ENCODE data around the gene CTSS. TPM values are rescaled to one million over a fixed set of nuclear protein-coding genes. Genes with fewer than 3 reads are reported as not detected.
"Not testable (repeated sequence)": the region's sequence is repeated elsewhere in the genome, so short reads cannot be mapped to it uniquely, and the experiment has no call there.

The CTSS gene
- polyA plus RNA-seq (ENCODE audit: insufficient read length in 10 of 10): 10 to 100 TPM in 9 of 10 donors, 1 to 10 TPM in 1; 9.6 to 24.1 (median 15.0) TPM
- long read RNA-seq, donor 1, full-length matches to known transcripts: 1 of 1 reads
- long read RNA-seq, donor 1, partial matches to known transcripts: 0 of 1 reads
- long read RNA-seq, donor 1, other reads (novel, unspliced or antisense): 0 of 1 reads
- long read RNA-seq, donor 2, full-length matches to known transcripts: 4 of 4 reads
- long read RNA-seq, donor 2, partial matches to known transcripts: 0 of 4 reads
- long read RNA-seq, donor 2, other reads (novel, unspliced or antisense): 0 of 4 reads
- long read RNA-seq, donor 3: 0 reads
- long read RNA-seq, donor 4, full-length matches to known transcripts: 1 of 1 reads
- long read RNA-seq, donor 4, partial matches to known transcripts: 0 of 1 reads
- long read RNA-seq, donor 4, other reads (novel, unspliced or antisense): 0 of 1 reads
- long read RNA-seq, donor 5, full-length matches to known transcripts: 5 of 5 reads
- long read RNA-seq, donor 5, partial matches to known transcripts: 0 of 5 reads
- long read RNA-seq, donor 5, other reads (novel, unspliced or antisense): 0 of 5 reads
- long read RNA-seq, donor 6, full-length matches to known transcripts: 5 of 5 reads
- long read RNA-seq, donor 6, partial matches to known transcripts: 0 of 5 reads
- long read RNA-seq, donor 6, other reads (novel, unspliced or antisense): 0 of 5 reads
- long read RNA-seq, donor 7, partial matches to known transcripts: 9 of 9 reads
- long read RNA-seq, donor 7, other reads (novel, unspliced or antisense): 0 of 9 reads
- long read RNA-seq, donor 8, full-length matches to known transcripts: 2 of 2 reads
- long read RNA-seq, donor 8, partial matches to known transcripts: 0 of 2 reads
- long read RNA-seq, donor 8, other reads (novel, unspliced or antisense): 0 of 2 reads
- long read RNA-seq, donor 9: 0 reads

GRCh38 chr1:150765296-150765976 is at the start of gene CTSS:
Gene CTSS, minus strand, starts transcription at chr1:150765778. Its CDS starts 1,015 bp downstream, at chr1:150764763.
- DNase-seq: peak; percentile 11 to 66 (median 27)

- peak; percentile 30 to 75 (median 56) for DNase-seq
Measured at GRCh38 chr1:150813028-150813707, 47.6 kb upstream of the CTSS start.

- no peak for DNase-seq
Measured at GRCh38 chr1:150810958-150811659, 45.5 kb upstream of the CTSS start.

GRCh38 chr1:150809651-150810050 is 44.1 kb upstream of the CTSS start:
- peak in 2 of 3 donors; percentile 12 to 47 for DNase-seq

- DNase-seq: peak in 2 of 3 donors; percentile 37 to 52
Measured at GRCh38 chr1:150808846-150809245, 43.3 kb upstream of the CTSS start.

GRCh38 chr1:150808121-150808520 is 42.5 kb upstream of the CTSS start, which contains the start of gene CTSK:
Gene CTSK, minus strand, starts transcription at chr1:150808260. Its CDS starts 1,455 bp downstream, at chr1:150806805.
- DNase-seq: peak; percentile 43 to 88 (median 63)

GRCh38 chr1:150807249-150808023 is 41.9 kb upstream of the CTSS start:
- DNase-seq: peak; percentile 25 to 77 (median 42)

GRCh38 chr1:150805899-150806298 is 40.3 kb upstream of the CTSS start:
- no peak for DNase-seq

GRCh38 chr1:150804671-150805070 is 39.1 kb upstream of the CTSS start:
- no peak for DNase-seq

GRCh38 chr1:150799089-150799488 is 33.5 kb upstream of the CTSS start:
- no peak for DNase-seq

- DNase-seq: peak in 1 of 3 donors; percentile 37
Measured at GRCh38 chr1:150798525-150798924, 32.9 kb upstream of the CTSS start.

GRCh38 chr1:150796374-150796773 is 30.8 kb upstream of the CTSS start:
- no peak for DNase-seq

GRCh38 chr1:150793778-150794177 is 28.2 kb upstream of the CTSS start:
- not testable (repeated sequence) for DNase-seq

- no peak for DNase-seq
Measured at GRCh38 chr1:150793221-150793620, 27.6 kb upstream of the CTSS start.

- peak in 1 of 3 donors; percentile 16 for DNase-seq
Measured at GRCh38 chr1:150791585-150791984, 26.0 kb upstream of the CTSS start.

- peak in 1 of 3 donors; percentile 28 for DNase-seq
Measured at GRCh38 chr1:150789396-150789795, 23.8 kb upstream of the CTSS start.

GRCh38 chr1:150788946-150789345 is 23.4 kb upstream of the CTSS start:
- DNase-seq: no peak

GRCh38 chr1:150787455-150787854 is 21.9 kb upstream of the CTSS start:
- no peak for DNase-seq

GRCh38 chr1:150780510-150780909 is 14.9 kb upstream of the CTSS start:
- no peak for DNase-seq

GRCh38 chr1:150778409-150778808 is 12.8 kb upstream of the CTSS start:
- DNase-seq: no peak

Data from muscle of back (tissue), 13 donors.